Osteocyte (in vitro differentiated cells): ENCODE measurements around the gene OPCML. TPM values are rescaled to one million over a fixed set of nuclear protein-coding genes. Genes with fewer than 3 reads are reported as not detected.

Experiments used
- DNase-seq: peaks from one replicate; pipeline ENCODE4 v3.0.0; 2021; ENCODE audit warnings: mixed read lengths; ENCODE audit not compliant: unreplicated experiment; ENCODE audit errors: extremely low spot score
- H3K27ac Mint-ChIP-seq: one replicate; pipeline ENCODE4 v1.8.0; 2021; ENCODE audit warnings: mild to moderate bottlenecking, mixed read lengths; ENCODE audit not compliant: unreplicated experiment
- H3K27me3 Mint-ChIP-seq: one replicate; pipeline ENCODE4 v1.8.0; 2021; ENCODE audit warnings: mixed read lengths; ENCODE audit not compliant: unreplicated experiment
- H3K36me3 Mint-ChIP-seq: one replicate; pipeline ENCODE4 v1.8.0; 2021; ENCODE audit warnings: mixed read lengths; ENCODE audit not compliant: unreplicated experiment
- H3K4me1 Mint-ChIP-seq: one replicate; pipeline ENCODE4 v1.8.0; 2021; ENCODE audit warnings: mixed read lengths; ENCODE audit not compliant: unreplicated experiment
- H3K4me3 Mint-ChIP-seq: one replicate; pipeline ENCODE4 v1.8.0; 2021; ENCODE audit warnings: mild to moderate bottlenecking, moderate library complexity, mixed read lengths; ENCODE audit not compliant: unreplicated experiment
- H3K9me3 Mint-ChIP-seq: one replicate; pipeline ENCODE4 v1.8.0; 2021; ENCODE audit warnings: mixed read lengths; ENCODE audit not compliant: unreplicated experiment
- CTCF ChIP-seq: fragments of 200-600 bp; sonication (generic); IDR thresholded peaks from 2 replicates; pipeline ENCODE4 v1.5.0; 2021; ENCODE audit warnings: antibody characterized with exemption, mild to moderate bottlenecking, moderate library complexity
- total RNA-seq: library from RNA; stranded (reverse); gene quantifications from 2 replicates; pipeline ENCODE4 v1.2.1, GENCODE V29; 2021

The OPCML gene
- total RNA-seq, 1 donor from 2014 or later, result 0.11 TPM

GRCh38 chr11:133086518-133086917 is 445.8 kb downstream of the OPCML start:
- DNase-seq, result no peak
- Mint-ChIP-seq H3K4me3 (no peak overlapping the region), H3K4me1 (no peaks in the 10 kb centered on the region), H3K9me3 (no peaks in the 10 kb centered on the region), H3K27ac (no peak overlapping the region), H3K27me3 (peaks cover 47% of the 10 kb centered on the region), H3K36me3 (no peaks in the 10 kb centered on the region)
- no peak for TF ChIP-seq CTCF

GRCh38 chr11:133082841-133083488 is 449.3 kb downstream of the OPCML start:
- DNase-seq, result peak; percentile 92

GRCh38 chr11:133082453-133082781 is 449.9 kb downstream of the OPCML start:
- Mint-ChIP-seq H3K4me3 (no peak overlapping the region), H3K9me3 (no peaks in the 10 kb centered on the region), H3K27ac (no peak overlapping the region), H3K27me3 (peaks cover 60% of the 10 kb centered on the region), H3K36me3 (no peaks in the 10 kb centered on the region), H3K4me1 (no peaks in the 10 kb centered on the region)
- TF ChIP-seq CTCF, result no peak
- no peak for DNase-seq

More at GRCh38 chr11:133082841-133083488, 449.3 kb downstream of the OPCML start:
- Mint-ChIP-seq H3K36me3 (no peaks in the 10 kb centered on the region), H3K27me3 (peaks cover 60% of the 10 kb centered on the region), H3K9me3 (no peaks in the 10 kb centered on the region), H3K4me1 (no peaks in the 10 kb centered on the region), H3K4me3 (peak overlapping the region; percentile 70), H3K27ac (no peak overlapping the region)
- TF ChIP-seq CTCF, result peak; percentile 97

GRCh38 chr11:133081730-133082452 is 450.4 kb downstream of the OPCML start:
- Mint-ChIP-seq H3K27me3 (peaks cover 64% of the 10 kb centered on the region), H3K4me3 (no peak overlapping the region), H3K4me1 (no peaks in the 10 kb centered on the region), H3K27ac (no peak overlapping the region), H3K9me3 (no peaks in the 10 kb centered on the region), H3K36me3 (no peaks in the 10 kb centered on the region)
- TF ChIP-seq CTCF, result no peak
- no peak for DNase-seq

GRCh38 chr11:133081020-133081419 is 451.3 kb downstream of the OPCML start:
- Mint-ChIP-seq H3K4me1 (no peaks in the 10 kb centered on the region), H3K36me3 (no peaks in the 10 kb centered on the region), H3K4me3 (no peak overlapping the region), H3K9me3 (no peaks in the 10 kb centered on the region), H3K27me3 (peaks cover 62% of the 10 kb centered on the region), H3K27ac (no peak overlapping the region)
- no peak for TF ChIP-seq CTCF
- DNase-seq, result no peak
